ENCODE measurements around the gene TAOK3. TPM values are rescaled to one million over a fixed set of nuclear protein-coding genes. Genes with fewer than 3 reads are reported as not detected.

Gene TAOK3
- total RNA-seq, 4 donors from 2014 or later, result 34.6 to 44.9 (median 39.6) TPM

- intact Hi-C loops (cut with DNase I), result loop anchor here (5.0 kb wide), 1 partner anchor 257 kb away; the partner anchor contains the start of gene SUDS3
- Histone ChIP-seq H3K4me1 (peaks cover 4 to 11% (median 7%) of the 10 kb centered on the region in 4 donors), H3K9me3 (no peaks in the 10 kb centered on the region), H3K27ac (replicated peaks in 1 of 4) (peak overlapping the region; percentile 6 to 44 (median 13)), H3K4me3 (no peak overlapping the region), H3K27me3 (no peaks in the 10 kb centered on the region), H3K36me3 (peaks cover 0 to 18% (median 2%) of the 10 kb centered on the region in 4 donors)
- 31% methylated on average over 8 of the region's 8 CpGs for WGBS
- DNase-seq (ENCODE audit: extremely low spot score), result peak; percentile 93
- no peak for TF ChIP-seq POLR2AphosphoS5 (IDR thresholded peaks at IDR 0.05)
- peak; percentile 35 to 81 (median 74) for TF ChIP-seq CTCF (IDR thresholded peaks at IDR 0.05)
Observed at GRCh38 chr12:118120579-118121363, 251.9 kb downstream of the TAOK3 start.

- H3K4me3 ChIP-seq, result no peak overlapping the region
- no peak overlapping the region for H3K27ac ChIP-seq (replicated peaks in 1 of 4)
- 89% methylated on average over 10 of the region's 10 CpGs for WGBS
- intact Hi-C loops (cut with DNase I), result no loop called here
- no peak for DNase-seq (ENCODE audit: extremely low spot score)
- H3K9me3 ChIP-seq, result no peaks in the 10 kb centered on the region
- peaks cover 4 to 11% (median 7%) of the 10 kb centered on the region in 4 donors for H3K4me1 ChIP-seq
- H3K27me3 ChIP-seq, result no peaks in the 10 kb centered on the region
- peaks cover 0 to 14% (median 2%) of the 10 kb centered on the region in 4 donors for H3K36me3 ChIP-seq
- TF ChIP-seq EP300 (IDR thresholded peaks at IDR 0.05) (no peak), CTCF (IDR thresholded peaks at IDR 0.05) (no peak), POLR2A (IDR thresholded peaks at IDR 0.05; ENCODE audit: low read depth) (no peak), POLR2AphosphoS5 (IDR thresholded peaks at IDR 0.05) (no peak)
Observed at GRCh38 chr12:118119449-118119879, 253.2 kb downstream of the TAOK3 start.

GRCh38 chr12:118109088-118109487 lies 263.6 kb downstream of the TAOK3 start:
- Histone ChIP-seq H3K27me3 (no peaks in the 10 kb centered on the region), H3K4me3 (no peak overlapping the region), H3K4me1 (peaks cover 0 to 7% (median 7%) of the 10 kb centered on the region in 4 donors), H3K36me3 (no peaks in the 10 kb centered on the region), H3K27ac (replicated peaks in 1 of 4) (no peak overlapping the region), H3K9me3 (no peaks in the 10 kb centered on the region)
- intact Hi-C loops (cut with DNase I), result no loop called here
- TF ChIP-seq POLR2AphosphoS5 (IDR thresholded peaks at IDR 0.05) (no peak), POLR2A (IDR thresholded peaks at IDR 0.05; ENCODE audit: low read depth) (no peak), EP300 (IDR thresholded peaks at IDR 0.05) (no peak)
- WGBS, result 100% methylated on average over 1 of the region's 1 CpG
- no peak for DNase-seq (ENCODE audit: extremely low spot score)

GRCh38 chr12:118107694-118108093 lies 265.0 kb downstream of the TAOK3 start:
- H3K4me1 ChIP-seq, result peaks cover 2 to 15% (median 13%) of the 10 kb centered on the region in 4 donors
- WGBS, result 94% methylated on average over 8 of the region's 8 CpGs
- intact Hi-C loops (cut with DNase I), result no loop called here

More at GRCh38 chr12:118107694-118108093, 265.0 kb downstream of the TAOK3 start:
- no peaks in the 10 kb centered on the region for H3K36me3 ChIP-seq
- H3K9me3 ChIP-seq, result no peaks in the 10 kb centered on the region
- no peak overlapping the region for H3K4me3 ChIP-seq
- H3K27me3 ChIP-seq, result no peaks in the 10 kb centered on the region
- H3K27ac ChIP-seq (replicated peaks in 1 of 4), result no peak overlapping the region
- DNase-seq (ENCODE audit: extremely low spot score), result no peak
- TF ChIP-seq CTCF (IDR thresholded peaks at IDR 0.05) (no peak), POLR2A (IDR thresholded peaks at IDR 0.05; ENCODE audit: low read depth) (no peak), EP300 (IDR thresholded peaks at IDR 0.05) (no peak), POLR2AphosphoS5 (IDR thresholded peaks at IDR 0.05) (no peak)

All from esophagus muscularis mucosa (tissue), 4 donors.